NCI-H2081 treated with DMSO at 0.1 percent for 48 hours (cell line): Measurements from ENCODE around the gene LRRN2.
A peak's percentile ranks its signal among the peaks of the same experiment; 100 is the strongest.

Experiments used
- DNase-seq: peaks from one replicate; lab custom pipeline; 2025; lab: John Stamatoyannopoulos, UW

LRRN2 gene

DNA sequence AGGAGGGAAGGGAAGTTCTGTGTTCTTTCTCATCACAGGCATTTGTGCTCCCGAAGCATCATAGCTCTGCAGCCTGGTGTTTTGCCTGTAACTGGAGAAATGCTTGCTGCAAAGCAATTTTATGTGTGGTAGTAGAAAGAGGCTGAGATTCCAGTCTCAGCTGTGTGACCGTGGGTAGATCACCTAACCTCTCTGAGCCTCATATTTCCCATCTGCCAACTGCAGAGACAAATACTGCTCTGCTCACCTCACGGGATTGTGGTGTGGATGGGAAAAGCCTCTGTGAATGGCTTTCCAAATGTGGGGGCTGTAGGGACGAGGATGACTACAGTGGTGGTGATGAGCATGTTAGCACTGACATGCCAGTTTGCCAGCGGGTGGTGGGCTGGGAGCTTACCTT lies 85.3 kb downstream of the LRRN2 start:
- DNase-seq = no peak

DNA sequence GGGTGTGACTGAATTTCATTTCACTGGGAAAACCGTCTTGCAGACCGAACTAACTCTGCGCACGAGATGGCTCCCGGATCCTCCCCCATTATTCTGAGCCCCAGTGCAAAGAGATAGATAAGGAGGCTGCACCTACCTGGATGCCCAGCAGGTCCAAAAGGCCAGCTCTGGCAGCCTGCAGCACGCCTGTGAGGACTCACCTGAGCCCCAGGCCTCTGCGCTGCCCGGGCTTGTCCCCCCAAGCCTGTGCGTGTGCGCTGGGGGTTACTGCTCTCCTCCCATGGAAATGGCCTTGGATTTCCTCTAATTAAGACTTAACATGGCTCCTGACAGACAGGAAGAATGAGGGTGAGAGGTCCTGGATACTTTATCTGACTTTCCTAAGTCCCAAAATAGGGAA lies 85.9 kb downstream of the LRRN2 start:
- no peak for DNase-seq

DNA sequence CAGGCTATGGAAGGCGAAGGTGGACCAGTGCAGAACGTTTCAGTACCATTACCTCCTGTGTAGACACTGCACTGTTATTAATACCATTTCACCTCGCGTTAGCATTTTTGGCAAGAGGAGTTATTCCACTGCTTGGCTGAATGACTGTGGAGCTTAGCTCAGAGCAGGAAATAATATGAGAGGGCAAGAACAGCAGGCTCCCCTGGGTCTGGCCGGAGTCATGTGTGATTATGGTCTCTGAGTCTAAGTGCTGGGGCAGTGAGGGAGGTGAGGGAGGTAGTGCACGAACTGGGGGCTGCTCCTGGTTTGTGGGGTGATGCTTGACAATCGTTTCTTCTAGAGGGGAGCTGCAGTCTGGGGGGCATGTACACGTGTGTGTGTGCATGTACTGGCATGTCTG lies 86.4 kb downstream of the LRRN2 start:
- DNase-seq = no peak

DNA sequence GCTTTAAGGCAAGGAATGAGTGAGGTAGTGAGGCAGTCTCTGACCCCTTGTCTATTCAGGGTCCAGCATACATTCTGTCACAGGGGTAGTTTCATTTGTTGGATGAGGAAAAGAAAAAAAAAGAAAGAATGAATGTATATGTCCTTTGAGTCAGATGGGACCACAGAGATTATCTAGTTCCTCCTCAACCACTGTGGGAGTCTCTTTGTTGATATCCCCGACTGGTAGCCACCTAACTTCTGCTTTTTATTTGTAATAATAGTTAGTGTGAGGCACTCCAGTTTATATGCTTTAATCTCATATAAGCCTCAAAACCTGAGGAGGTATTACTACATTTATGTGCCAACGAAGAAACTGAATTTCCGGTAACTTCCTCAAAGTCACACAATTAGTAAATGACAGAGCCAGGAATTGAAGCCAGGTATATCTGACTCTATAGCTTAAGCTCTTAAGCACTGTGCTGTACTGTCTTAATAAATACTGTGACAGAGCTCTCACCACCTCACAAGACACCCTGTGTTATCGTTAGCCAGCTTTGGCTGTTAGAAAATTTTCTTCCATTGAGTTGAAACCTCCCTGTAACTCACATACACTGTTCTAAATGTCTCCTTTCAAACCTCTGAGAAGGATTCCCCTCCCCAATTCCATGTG lies 87.1 kb downstream of the LRRN2 start:
- DNase-seq = no peak

DNA sequence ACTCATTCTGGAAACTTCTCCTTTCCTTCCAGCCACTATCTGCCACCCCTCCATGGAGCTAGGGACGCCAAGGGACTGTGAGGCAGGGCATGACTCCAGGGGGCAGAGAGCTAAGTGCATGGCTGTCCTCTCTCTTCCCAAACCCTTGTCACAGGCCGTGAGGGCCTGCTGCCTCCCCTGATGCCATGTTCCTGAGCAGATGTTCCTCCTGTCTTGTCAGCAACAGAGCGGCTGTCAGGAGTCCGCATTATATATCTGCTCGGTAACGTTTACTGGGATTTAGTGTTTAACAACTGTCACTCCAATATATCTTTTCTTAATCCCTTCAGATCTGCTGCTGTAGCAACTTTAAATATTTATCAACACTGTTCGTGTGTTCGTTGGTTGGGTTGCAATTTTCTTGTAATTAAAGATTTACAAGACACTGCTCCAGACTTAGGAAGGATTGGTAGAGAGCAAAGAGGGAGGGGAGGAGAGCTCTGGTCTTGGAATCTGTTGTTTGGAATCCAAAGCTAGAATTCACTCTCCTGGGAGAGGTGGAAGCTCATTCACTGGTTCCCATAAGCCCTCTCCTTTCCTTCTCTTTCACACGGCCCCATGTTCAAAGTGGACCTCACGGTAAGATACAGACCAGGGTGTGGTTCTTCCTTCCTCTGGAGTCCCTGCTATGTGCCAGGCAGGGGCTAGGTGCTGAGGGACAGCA lies 93.1 kb downstream of the LRRN2 start:
- DNase-seq = no peak

DNA sequence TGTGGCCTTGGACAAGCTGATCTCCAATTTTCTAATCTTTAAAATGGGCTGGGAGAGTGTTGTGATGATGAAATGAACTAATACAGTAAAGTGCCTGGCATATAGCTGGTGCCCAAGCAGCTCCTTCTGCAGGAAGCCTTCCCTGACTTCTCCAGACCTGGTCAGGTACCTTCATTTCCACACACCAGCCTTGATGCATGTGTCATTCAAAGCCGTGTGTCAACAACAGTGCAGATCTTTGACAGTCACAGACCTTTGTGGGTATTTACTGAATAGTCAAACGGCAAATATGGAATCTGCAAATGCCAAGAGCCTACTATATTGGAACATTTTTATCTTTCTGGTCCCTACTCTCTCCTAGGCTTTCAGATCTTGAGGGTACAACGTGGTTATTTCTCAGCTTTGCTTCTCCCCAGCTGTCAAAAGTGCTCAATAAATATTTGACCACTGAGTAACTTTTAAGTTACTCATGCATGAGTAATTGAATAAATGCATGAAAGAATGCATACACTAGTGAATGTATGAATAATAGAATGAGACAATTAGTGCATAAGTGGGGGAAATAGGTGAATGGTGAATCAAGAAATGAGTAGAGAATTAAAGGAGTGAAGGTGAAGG lies 94.0 kb downstream of the LRRN2 start:
- no peak for DNase-seq

- no peak for DNase-seq
These were observed 96.0 kb downstream of the LRRN2 start for GRCh38 chr1:204589409-204590038.

DNA sequence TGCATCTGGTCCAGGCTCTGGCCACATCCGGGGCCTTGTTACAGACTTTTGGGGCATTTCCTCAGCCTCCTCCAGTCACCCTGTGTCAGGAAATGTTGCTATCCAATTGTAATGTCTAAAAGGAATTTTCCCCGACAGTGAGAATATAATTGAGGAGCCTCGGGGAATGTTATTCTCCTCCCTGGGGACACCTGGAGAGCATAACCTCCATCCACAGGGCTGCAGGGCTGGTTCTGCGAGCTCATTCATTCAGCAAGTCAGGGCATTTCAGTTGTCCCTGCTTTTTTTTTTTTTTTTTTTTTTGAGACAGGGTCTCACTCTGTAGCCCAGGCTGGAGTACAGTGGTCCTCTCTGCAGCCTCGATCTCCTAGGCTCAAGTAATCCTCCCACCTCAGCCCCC lies 96.7 kb downstream of the LRRN2 start:
- DNase-seq = no peak

DNA sequence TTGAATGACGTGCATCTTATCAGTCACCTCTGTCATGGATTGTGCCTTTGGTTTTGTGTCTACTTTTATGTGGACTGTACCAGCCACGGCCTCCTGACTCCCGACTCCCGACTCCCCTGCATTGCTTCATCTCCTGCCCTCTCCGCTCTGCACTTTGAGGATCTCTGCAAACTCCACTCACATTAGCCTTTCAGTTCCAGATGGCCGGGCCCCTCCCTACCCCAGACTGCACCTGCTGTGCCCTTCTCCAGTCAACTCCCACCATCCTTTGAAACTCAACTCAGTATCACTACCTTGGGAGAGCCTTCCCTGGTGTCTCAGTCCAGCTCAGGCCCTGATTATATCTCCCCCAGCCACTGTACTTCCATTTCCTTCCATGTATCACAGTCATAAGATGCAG lies 97.9 kb downstream of the LRRN2 start:
- DNase-seq = no peak

- DNase-seq = no peak
These were observed 100.7 kb downstream of the LRRN2 start for GRCh38 chr1:204584699-204585372.

GRCh38 chr1:204583909-204584632 lies 101.5 kb downstream of the LRRN2 start:
- DNase-seq = peak; percentile 17

DNA sequence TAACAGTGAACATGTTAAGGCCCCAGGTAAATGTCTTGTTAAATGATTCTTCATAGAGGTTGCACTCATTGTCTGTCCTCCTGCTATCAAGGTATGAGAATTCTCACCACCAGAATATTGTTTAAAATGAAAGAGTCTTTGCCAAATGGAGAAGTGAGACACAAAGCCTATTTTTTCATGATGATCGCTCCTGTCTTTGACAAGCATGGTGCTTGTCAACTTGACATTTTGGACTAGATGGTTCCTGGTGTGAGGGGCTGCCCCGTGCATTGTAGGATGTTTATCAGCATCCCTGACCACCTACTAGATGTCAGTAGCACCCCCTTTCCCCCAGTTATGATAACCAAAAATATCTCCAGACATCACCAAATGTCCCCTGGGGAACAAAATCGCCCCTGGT lies 103.8 kb downstream of the LRRN2 start:
- no peak for DNase-seq

GRCh38 chr1:204580862-204581261 lies 104.7 kb downstream of the LRRN2 start:
- no peak for DNase-seq

DNA sequence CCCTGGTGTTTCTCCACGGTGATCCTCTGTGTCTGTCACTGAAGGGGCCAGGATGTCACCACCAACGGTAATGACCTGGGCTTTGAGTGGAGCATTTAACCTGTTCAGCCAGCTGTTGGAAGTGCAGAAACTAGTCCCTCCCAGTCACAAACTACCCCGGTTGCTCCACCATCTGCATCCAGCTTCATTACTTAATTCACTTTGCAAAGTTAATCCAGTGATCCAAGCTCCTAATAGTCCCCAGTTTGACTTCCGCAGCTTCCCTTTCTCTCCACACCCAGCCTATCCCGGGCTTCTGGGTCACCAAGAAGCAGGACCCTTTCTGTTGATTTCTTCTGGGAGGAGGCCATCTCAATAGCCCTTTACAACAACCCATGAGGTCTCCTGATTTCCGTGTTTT lies 105.9 kb downstream of the LRRN2 start:
- DNase-seq = no peak

GRCh38 chr1:204578867-204579664 lies 106.5 kb downstream of the LRRN2 start:
- DNase-seq = no peak

- DNase-seq = no peak
These were observed 107.6 kb downstream of the LRRN2 start for GRCh38 chr1:204577794-204578478.

GRCh38 chr1:204576422-204576821 lies 109.1 kb downstream of the LRRN2 start:
- no peak for DNase-seq

DNA sequence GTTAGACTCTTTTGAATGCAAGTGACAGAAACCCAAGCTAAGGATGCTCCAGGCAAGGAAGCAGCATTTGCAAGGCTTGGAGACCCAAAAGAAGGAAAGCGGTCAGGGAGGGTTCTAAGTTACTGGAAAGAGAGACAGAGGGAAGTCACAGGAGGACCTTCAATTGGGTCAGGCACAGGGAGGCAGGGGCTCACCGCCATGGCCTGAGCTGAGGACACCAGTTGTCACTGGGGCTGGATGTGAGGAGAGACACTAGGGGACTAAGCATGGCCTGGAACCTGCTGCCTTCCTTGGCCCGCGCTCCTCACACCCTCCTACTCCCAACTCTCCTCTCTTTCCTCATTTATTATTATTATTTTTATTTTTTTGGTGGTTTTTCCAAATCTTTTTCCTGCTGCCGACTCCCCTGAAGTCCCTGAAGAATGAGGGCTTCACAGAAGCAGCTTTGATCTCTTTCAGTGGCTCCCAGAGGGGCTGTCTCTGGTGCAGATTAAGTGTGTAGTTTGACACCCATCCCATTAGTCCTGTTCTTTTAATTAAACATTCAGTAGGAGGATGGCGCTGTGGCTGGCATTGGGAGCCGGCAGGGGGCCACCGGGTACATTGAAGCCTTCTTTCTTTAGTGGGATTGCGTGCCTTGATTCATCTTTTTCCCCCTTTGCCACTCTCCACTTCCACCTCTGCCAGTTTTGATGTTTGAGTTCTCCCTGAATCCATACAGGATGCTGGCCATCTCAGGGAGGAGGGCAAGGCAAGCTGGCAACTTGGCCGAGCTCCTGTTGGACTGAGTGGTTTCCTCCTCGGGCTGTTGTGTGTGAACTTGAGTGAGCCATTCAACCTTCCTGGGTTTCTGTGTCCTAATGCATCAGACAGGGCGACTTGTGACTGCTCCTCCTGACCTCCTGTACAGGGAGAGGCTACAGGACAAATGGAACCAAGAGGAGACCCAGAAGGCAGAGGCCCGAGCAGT lies 110.0 kb downstream of the LRRN2 start:
- no peak for DNase-seq

GRCh38 chr1:204574865-204575163 lies 110.7 kb downstream of the LRRN2 start:
- DNase-seq = no peak
